NCI-H2171 treated with DMSO at 0.1 percent for 48 hours (cell line): ENCODE data around the gene IRX4.
"Not testable (repeated sequence)": the region's sequence is repeated elsewhere in the genome, so short reads cannot be mapped to it uniquely, and the experiment has no call there.

Source experiments
- DNase-seq: peaks from one replicate; lab custom pipeline; 2025; lab: John Stamatoyannopoulos, UW

Gene IRX4

GRCh38 chr5:1856596-1857255 is 26.0 kb downstream of the IRX4 start:
- DNase-seq: no peak

GRCh38 chr5:1855596-1855995 is 27.1 kb downstream of the IRX4 start:
- DNase-seq: no peak

GRCh38 chr5:1855075-1855474 is 27.6 kb downstream of the IRX4 start:
- DNase-seq: no peak

- no peak for DNase-seq
These were observed 29.2 kb downstream of the IRX4 start for GRCh38 chr5:1853531-1853930.

GRCh38 chr5:1852324-1852947 is 30.3 kb downstream of the IRX4 start:
- DNase-seq: no peak

DNA sequence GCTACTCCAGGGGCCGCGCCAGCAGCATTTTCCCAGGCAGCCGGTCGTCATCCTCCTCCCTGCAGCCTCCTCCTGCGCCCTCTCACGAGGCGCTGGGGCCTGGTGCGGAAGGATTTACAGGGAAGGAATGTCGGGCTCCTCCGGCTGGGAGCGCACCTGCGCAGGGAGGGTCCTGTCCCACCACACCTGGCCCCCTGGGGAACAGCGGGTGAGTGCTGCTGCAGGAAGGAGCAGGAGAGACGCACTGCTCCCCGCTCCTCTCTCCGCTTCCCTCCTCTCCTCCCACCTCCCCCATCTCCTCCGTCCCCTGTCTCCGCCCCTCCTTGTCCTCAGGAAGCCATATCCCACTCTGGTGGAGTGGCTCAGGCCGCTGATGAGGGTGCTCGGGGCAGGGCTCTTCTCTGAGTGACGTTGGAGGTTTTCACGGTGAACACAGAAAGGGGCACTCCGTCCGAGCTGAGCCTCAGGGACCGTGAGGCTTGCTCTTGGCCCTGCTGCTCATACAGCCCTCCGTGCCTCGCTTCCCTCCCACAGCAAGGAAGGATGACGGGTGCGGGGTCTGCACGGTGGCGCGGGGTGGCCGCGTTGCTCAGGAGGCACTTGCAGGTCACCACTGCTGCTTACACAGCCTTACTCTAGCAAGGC is 31.3 kb downstream of the IRX4 start:
- no peak for DNase-seq

DNA sequence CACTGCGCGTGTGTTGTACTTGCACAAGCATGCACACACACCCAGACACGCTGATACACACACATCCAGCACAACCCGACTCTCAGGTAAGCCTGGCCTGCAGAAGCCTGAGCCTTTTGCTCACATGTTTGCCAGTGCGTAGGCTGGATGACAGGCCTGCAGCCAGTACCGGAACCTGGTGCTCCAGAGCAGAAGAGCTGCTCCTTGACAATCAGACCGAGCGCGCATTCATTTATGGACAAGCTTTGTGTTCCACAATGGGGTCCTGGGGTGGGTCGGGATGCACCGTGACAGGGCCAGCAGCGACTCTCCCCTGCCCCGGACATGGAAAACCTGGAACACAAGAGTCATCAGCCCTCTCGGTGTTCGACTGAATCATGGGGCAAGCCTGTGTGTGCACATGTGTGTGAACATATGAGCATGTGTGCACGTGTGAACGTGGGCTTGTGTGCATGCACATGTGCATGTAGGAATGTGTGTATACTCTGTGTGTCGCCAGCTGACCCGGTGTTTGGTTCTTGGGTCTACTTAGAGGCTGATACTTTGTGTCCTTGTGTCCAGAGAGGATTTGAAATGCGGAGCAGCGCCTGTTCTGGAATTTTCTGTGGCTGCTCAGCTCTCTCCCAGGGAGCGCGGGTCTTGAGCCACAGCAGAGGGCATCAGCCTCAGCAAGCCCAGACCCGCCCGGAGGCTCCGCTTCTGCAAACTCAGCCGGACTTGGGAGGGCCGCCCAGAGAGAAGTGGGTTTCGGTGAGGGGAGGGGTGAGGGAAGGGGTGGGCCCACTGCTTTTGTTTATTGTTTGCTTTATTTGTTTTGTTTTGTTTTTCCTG is 32.2 kb downstream of the IRX4 start:
- DNase-seq: no peak

DNA sequence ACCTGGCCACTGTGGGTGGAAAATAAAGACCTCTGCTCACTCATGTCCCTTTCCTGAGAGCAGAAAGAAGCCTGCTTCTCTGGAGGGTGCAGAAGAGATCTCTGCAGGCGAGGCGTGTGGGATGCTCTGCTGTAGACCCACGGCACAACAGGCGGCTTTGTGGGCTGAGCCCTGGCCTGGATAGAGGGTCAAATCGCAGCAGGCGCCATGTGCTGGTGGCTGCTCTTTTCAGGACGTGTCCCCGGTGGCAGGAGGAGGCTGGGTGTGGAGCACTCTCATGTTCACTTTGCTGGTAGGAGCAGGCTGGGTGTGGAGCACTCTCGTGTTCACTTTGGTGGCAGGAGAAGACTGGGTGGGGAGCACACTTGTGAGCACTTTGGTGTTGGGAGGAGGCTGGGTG is 35.1 kb downstream of the IRX4 start:
- DNase-seq: no peak

- no peak for DNase-seq
These were observed 35.7 kb downstream of the IRX4 start for GRCh38 chr5:1847056-1847455.

DNA sequence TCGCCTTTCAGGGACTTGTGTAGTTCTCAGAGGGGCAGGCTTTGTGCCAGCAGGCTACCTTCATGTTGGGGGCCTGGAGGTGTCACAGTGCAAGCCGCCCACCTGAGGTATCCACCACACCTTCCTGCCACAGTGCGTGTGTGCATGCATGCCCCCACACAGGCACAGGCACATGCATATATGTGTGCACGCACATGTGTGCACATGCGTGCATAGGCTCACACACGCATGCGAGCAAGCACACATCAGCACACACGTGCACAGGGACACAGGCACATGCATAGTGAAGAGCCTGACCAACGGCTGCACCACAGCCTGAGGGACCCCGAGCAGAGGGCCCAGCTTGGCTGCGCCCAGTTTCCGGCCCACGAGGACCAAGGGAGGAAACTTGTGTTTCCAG is 36.1 kb downstream of the IRX4 start:
- DNase-seq: no peak

DNA sequence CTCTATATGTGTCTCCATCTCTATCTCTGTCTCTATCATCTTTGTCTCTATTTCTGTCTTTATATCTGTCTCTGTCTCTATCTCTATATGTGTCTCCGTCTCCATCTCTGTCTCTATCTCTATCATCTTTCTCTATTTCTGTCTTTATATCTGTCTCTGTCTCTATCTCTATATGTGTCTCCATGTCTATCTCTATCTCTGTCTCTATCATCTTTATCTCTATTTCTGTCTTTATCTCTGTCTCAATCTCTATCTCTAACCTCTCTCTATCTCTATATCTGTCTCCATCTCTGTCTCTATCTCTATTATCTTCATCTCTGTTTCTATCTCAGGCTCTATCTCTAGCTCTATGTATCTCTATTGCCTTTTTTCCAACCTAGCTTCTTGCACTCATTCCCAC is 37.0 kb downstream of the IRX4 start:
- no peak for DNase-seq

DNA sequence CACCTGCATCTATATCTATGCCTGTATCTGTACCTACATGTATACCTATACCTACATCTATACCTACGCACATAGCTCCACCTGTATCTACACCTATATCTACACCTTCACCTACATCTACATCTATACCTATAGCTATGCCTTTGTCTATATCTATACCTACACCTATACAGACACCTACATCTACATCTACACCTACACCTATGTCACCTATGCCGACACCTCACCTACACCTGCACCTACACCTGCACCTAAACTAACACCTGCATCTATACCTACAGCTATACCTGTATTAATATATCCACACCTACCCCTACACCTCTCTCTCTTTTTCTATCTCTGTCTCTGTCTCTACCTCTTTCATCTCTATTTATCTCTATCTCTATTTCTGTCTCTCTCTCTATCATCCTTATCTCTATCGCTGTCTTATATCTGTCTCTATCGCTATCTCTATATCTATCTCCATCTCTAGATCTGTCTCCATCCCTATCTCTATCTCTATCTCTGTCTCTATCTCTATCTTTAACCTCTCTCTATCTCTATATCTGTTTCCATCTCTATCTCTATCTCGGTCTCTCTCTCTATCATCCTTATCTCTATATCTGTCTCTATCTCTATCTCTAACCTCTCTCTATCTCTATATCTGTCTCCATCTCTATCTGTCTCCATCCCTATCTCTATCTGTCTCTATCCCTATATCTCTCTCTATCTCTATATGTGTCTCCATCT is 37.9 kb downstream of the IRX4 start:
- no peak for DNase-seq

DNA sequence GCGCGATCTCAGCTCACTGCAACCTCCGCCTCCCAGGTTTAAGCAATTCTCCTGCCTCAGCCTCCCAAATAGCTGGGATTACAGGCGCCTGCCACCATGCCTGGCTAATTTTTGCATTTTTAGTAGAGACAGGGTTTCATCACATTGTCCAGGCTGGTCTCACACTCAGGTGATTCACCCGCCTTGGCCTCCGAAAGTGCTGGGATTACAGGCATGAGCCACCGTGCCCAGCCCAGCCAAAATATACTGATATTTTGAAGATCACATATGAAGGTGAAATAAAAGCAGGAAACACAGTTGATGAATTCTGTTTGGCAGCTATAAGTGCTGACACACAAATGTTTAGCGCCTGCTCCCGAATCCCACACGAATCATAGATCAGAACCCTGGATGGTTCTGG is 39.0 kb downstream of the IRX4 start:
- not testable (repeated sequence) for DNase-seq

GRCh38 chr5:1842004-1842819 is 40.5 kb downstream of the IRX4 start:
- no peak for DNase-seq

- DNase-seq: no peak
These were observed 41.8 kb downstream of the IRX4 start for GRCh38 chr5:1840741-1841521.

DNA sequence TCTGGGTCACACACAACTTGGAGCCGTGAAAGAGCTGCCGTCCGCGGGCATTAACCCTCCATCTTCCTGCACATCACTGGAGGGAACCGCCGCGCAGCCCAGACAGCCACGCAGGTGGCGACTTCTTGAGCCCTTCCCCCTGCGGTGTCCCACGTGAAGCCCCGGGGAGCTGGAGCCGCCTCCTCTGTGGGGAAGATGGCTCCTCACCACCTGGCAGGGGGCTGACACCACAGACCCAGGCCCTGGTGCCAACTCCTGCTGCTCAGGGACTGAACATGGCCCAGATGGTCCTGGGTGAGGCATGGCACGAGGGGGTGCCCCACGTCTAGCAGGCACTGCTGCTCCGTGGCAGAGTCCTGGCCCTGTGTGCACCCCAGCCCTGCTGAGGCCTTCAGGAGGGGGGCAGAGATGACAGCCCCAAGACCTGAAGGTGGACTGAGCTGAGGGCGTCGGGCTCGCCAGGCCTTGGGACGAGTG is 42.6 kb downstream of the IRX4 start:
- DNase-seq: no peak

GRCh38 chr5:1838013-1838412 is 44.7 kb downstream of the IRX4 start:
- no peak for DNase-seq

- no peak for DNase-seq
These were observed 45.5 kb downstream of the IRX4 start for GRCh38 chr5:1836891-1837880.
